DOHH2 (cell line): ENCODE measurements around the gene EDC4.

Source experiments
- H3F3A ChIP-seq: fragments of 200-600 bp; sonication (generic), shearing (Covaris generic); 2 replicates; pipeline ENCODE4 v1.6.0; 2016; ENCODE audit warnings: antibody characterized with exemption, mild to moderate bottlenecking; ENCODE audit not compliant: control insufficient read depth, insufficient read depth
- H3K27ac ChIP-seq: fragments of 200-600 bp; sonication (generic); 2 replicates; pipeline ENCODE4 v1.5.1; 2014; ENCODE audit warnings: low read depth, mild to moderate bottlenecking, low read length, moderate library complexity
- H3K27me3 ChIP-seq: fragments of 200-600 bp; sonication (generic); 2 replicates; pipeline ENCODE4 v1.6.1; 2014; ENCODE audit warnings: mild to moderate bottlenecking, low read length, mixed read lengths; ENCODE audit not compliant: control insufficient read depth
- H3K36me3 ChIP-seq: fragments of 200-600 bp; sonication (generic); 2 replicates; pipeline ENCODE4 v1.6.1; 2014; ENCODE audit warnings: mild to moderate bottlenecking, low read length, moderate library complexity, mixed read lengths; ENCODE audit not compliant: control insufficient read depth
- H3K4me1 ChIP-seq: fragments of 200-600 bp; sonication (generic); 2 replicates; pipeline ENCODE4 v1.6.1; 2014; ENCODE audit warnings: mild to moderate bottlenecking, low read length, mixed read lengths; ENCODE audit not compliant: control insufficient read depth
- H3K4me2 ChIP-seq: fragments of 200-600 bp; sonication (generic); 2 replicates; pipeline ENCODE4 v1.6.0; 2014; ENCODE audit warnings: mild to moderate bottlenecking, low read length, moderate library complexity
- H3K4me3 ChIP-seq: fragments of 200-600 bp; sonication (generic); 2 replicates; pipeline ENCODE4 v1.5.1; 2014; ENCODE audit warnings: mild to moderate bottlenecking, low read length, mixed read lengths
- H3K79me2 ChIP-seq: fragments of 200-600 bp; sonication (generic); 2 replicates; pipeline ENCODE4 v1.6.1; 2014; ENCODE audit warnings: mild to moderate bottlenecking, low read length, mixed read lengths; ENCODE audit not compliant: control insufficient read depth
- H3K9me2 ChIP-seq: fragments of 200-600 bp; sonication (generic); replicated peaks from 2 replicates; pipeline ENCODE4 v1.6.1; 2014; ENCODE audit warnings: mild to moderate bottlenecking, low read length, mixed read lengths; ENCODE audit not compliant: control insufficient read depth
- H3K9me3 ChIP-seq: fragments of 200-600 bp; sonication (generic); 2 replicates; pipeline ENCODE4 v1.6.1; 2014; ENCODE audit warnings: antibody characterized with exemption, low read length, mixed read lengths; ENCODE audit not compliant: control insufficient read depth, insufficient read depth
- H4K20me1 ChIP-seq: fragments of 200-600 bp; sonication (generic); 2 replicates; pipeline ENCODE4 v1.6.0; 2014; ENCODE audit warnings: low read depth, mild to moderate bottlenecking, antibody characterized with exemption, low read length, moderate library complexity; ENCODE audit not compliant: control insufficient read depth, insufficient read depth
- EZH2phosphoT487 ChIP-seq: fragments of 200-600 bp; sonication (generic); IDR thresholded peaks from 2 replicates; pipeline ENCODE4 v1.6.1; 2017; ENCODE audit warnings: borderline replicate concordance, mild to moderate bottlenecking, antibody characterized with exemption, low read length, moderate library complexity, mixed read lengths
- TF ChIP-seq, protein P1 (sequence below): fragments of 200-600 bp; sonication (generic); IDR thresholded peaks from one replicate; pipeline ENCODE4 v1.5.1; 2014; ENCODE audit warnings: antibody characterized with exemption, mild to moderate bottlenecking, low read depth, low read length; ENCODE audit not compliant: poor library complexity, severe bottlenecking

EDC4 gene

DNA sequence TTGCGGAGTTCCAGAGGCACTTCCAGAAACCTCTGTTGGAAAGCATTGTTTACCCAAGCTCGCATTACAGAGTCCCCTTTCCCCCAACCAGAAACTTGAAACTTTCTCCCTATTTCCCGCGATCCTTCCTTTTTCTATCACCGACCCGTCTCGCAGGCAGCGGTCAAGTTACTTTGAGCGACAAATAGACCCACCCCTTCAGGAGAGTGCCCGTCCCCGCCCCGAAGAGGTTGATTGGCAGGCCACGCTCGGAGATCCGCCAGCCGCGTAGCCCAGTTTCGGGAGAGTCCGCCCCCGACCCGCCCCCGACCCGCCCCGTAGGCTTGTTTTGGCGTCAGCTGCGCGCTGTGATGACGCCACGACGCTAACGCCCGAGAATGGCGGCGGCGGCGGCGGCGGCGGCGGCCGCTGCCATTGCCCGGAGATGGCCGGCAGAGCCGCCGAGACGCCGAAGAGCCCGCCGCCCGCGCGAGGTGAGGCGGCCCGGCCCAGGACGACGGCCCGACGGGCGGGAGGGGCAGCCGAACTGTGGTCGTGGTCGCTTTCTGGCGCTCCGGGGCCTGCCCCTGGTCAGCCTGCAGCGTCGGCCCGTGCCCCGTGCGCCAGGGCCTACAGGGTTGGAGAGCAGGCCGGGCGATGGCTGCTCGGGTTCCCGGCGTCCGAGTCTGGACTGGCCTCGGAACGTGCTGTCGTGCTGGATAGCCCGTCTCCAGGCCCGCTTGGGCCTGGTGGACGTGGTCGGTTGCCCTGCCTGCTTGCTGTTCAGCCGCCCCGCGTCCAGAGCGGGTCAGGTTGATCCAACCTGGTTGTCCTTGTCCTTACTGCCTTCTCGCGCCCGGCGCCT is 20.3 kb downstream of the EDC4 start, which contains the start of gene PSKH1:
Gene PSKH1, plus strand, starts transcription at position 356 of the 844 bp plus-strand sequence. CDS start 15,496 bp downstream, outside the sequence.
- Histone ChIP-seq H3K27ac (no peak within 1 kb of the TSS), H3F3A (no peaks in the 10 kb centered on the region), H4K20me1 (no peaks in the 10 kb centered on the region), H3K27me3 (no peaks in the 10 kb centered on the region), H3K79me2 (peaks cover 47% of the 10 kb centered on the region), H3K9me3 (no peaks in the 10 kb centered on the region), H3K4me2 (peak within 1 kb of the TSS; percentile 94), H3K4me1 (peaks cover 18% of the 10 kb centered on the region), H3K4me3 (peak within 1 kb of the TSS; percentile 87), H3K9me2 (no peaks in the 10 kb centered on the region), H3K36me3 (no peaks in the 10 kb centered on the region; the same call in 1 of the 2 replicates)
- TF ChIP-seq EZH2phosphoT487 = no peak
- TF ChIP-seq, protein P1, sequence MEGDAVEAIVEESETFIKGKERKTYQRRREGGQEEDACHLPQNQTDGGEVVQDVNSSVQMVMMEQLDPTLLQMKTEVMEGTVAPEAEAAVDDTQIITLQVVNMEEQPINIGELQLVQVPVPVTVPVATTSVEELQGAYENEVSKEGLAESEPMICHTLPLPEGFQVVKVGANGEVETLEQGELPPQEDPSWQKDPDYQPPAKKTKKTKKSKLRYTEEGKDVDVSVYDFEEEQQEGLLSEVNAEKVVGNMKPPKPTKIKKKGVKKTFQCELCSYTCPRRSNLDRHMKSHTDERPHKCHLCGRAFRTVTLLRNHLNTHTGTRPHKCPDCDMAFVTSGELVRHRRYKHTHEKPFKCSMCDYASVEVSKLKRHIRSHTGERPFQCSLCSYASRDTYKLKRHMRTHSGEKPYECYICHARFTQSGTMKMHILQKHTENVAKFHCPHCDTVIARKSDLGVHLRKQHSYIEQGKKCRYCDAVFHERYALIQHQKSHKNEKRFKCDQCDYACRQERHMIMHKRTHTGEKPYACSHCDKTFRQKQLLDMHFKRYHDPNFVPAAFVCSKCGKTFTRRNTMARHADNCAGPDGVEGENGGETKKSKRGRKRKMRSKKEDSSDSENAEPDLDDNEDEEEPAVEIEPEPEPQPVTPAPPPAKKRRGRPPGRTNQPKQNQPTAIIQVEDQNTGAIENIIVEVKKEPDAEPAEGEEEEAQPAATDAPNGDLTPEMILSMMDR = no peak

DNA sequence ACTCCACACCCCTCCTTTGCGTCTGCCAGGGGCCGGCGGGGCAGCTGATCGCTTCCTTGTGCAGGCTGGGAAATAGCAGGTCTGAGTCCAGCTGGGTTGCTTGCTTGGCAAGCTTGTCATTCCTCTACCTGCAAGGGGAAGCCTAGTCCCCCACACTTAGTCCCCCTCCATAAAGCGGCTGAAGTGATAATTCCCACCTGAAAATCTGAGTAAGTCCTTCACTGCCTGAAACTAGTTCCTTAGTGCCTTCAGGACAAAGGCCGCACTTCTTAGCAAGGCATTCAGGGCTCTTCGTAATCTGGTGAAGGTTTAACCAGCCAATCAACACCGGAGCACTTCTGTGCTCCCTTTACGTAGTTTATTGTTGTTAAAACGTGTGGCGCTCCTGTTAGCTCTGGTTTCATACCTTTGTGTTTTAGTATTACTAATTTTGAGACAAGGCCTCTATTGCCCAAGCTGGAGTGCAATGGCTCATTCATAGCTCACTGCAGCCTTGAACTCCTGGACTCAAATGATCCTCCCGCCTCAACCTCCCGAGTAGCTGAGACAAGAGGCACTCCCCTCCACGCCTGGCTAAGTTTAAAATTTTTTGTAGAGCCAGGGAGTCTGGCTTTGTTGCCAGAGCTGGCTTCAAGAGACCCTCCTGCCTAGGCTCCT is 21.0 kb downstream of the EDC4 start:
- Histone ChIP-seq H3K36me3 (no peaks in the 10 kb centered on the region; the same call in 1 of the 2 replicates), H3K27me3 (no peaks in the 10 kb centered on the region), H3K9me3 (no peaks in the 10 kb centered on the region), H3K27ac (no peak overlapping the region), H3K4me2 (peak overlapping the region; percentile 94), H3K79me2 (peaks cover 51% of the 10 kb centered on the region), H3F3A (no peaks in the 10 kb centered on the region), H3K4me1 (peaks cover 18% of the 10 kb centered on the region), H3K4me3 (peak overlapping the region; percentile 87), H3K9me2 (no peaks in the 10 kb centered on the region), H4K20me1 (no peaks in the 10 kb centered on the region)
- TF ChIP-seq, protein P1 = no peak
- no peak for TF ChIP-seq EZH2phosphoT487

DNA sequence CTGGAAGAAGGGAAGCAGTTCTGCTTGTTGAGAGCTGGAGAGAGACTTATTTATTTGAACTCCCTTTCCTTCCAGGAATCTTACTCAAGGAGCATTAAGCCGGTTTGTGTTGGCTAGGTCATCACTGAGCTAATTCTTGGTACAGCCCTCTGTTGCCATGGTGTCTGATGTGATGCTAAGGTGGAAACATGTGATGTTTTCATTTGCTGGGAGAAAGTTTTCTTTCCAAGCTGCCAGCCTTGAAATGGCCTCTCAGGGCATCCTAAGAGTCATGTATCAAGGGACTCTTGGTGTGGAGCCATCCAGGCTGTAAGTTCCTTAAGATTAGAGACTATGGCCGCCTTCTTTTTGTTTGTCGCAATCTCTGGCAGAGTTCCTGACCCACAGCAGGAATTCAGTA is 24.4 kb downstream of the EDC4 start:
- no peak overlapping the region for H3K27ac ChIP-seq
- no peaks in the 10 kb centered on the region for H3F3A ChIP-seq
- no peaks in the 10 kb centered on the region for H3K9me2 ChIP-seq
- H3K79me2 ChIP-seq = peaks cover 64% of the 10 kb centered on the region
- no peaks in the 10 kb centered on the region for H3K9me3 ChIP-seq
- no peaks in the 10 kb centered on the region for H4K20me1 ChIP-seq
- H3K27me3 ChIP-seq = no peaks in the 10 kb centered on the region
- no peak overlapping the region for H3K4me2 ChIP-seq
- peaks cover 15% of the 10 kb centered on the region for H3K4me1 ChIP-seq
- H3K36me3 ChIP-seq = no peaks in the 10 kb centered on the region; the same call in 1 of the 2 replicates
- H3K4me3 ChIP-seq = no peak overlapping the region
- no peak for TF ChIP-seq EZH2phosphoT487
- TF ChIP-seq, protein P1 = no peak
